HEK293 (cell line): ENCODE data around the gene DHX16.

Experiments used
- ZNF23 ChIP-seq: fragments of 450-650 bp; formaldehyde crosslinking; IDR thresholded peaks from 2 replicates; pipeline ENCODE4 v1.5.1; 2016; ENCODE audit warnings: missing biosample characterization, missing genetic modification characterization, borderline replicate concordance
- ZNF335 ChIP-seq: fragments of 450-650 bp; formaldehyde crosslinking; conservative IDR thresholded peaks from 2 replicates; pipeline ENCODE4 v1.5.1; 2016; ENCODE audit warnings: missing biosample characterization, missing genetic modification characterization

DNA sequence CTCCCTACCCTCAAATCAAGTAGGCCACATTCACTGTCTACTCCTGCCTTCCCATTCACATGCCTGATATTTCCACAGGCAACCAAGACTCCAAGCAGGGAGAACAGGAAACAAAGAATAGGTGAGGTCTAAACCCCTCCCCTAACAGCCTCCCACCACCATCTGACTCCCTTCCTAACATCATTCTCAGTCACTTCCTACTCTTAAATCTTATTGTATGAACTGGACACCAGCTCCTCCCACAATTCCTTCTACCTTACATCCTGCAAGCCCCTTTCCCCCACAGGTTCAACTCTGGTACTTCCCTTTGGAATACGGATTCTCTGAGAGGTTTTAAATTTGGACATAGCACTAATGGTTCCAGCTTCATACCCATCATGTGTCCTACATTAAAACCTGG, 26.8 kb downstream of the DHX16 start:
- TF ChIP-seq ZNF23 (tag by site-specific recombination), result no peak
- TF ChIP-seq ZNF335 (tag by site-specific recombination), result no peak
